ENCODE data around the gene SRGAP2B.
"Not testable (repeated sequence)": the region's sequence is repeated elsewhere in the genome, so short reads cannot be mapped to it uniquely, and the experiment has no call there.

GRCh38 chr1:144917154-144918026 lies 177.7 kb downstream of the SRGAP2B start:
- not testable (repeated sequence) for TF ChIP-seq CTCF (conservative IDR thresholded peaks at IDR 0.05); ZFX (IDR thresholded peaks at IDR 0.05)
